ENCODE data around the gene IGF1. TPM values are rescaled to one million over a fixed set of nuclear protein-coding genes. Genes with fewer than 3 reads are reported as not detected.

Gene IGF1
- total RNA-seq, 1 experiment from 2014 or later = not detected

DNA sequence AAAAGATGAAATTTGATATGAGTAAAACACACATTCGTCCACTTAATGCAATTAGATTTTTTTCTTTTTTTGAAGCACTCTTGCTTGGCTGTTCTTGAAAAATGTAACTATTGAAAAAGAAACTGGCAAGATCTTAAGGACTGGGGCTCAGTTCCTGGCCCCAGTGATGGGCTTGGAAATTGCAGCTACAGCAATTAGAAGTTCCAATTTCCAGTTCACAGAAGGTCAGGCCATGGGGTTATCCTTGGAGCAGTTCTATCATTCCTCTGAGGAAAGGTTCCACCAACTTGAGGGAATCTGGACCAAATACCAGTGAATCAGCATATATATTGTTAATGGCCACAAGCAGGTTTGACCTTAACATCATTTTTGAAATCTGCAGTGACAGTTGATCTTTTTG, 18.9 kb downstream of the IGF1 start:
- peaks cover 5% of the 10 kb centered on the region for H3K9me3 Mint-ChIP-seq (ENCODE audit: low read depth, unreplicated experiment)
- no TSS peak for BruUV-seq (replicated peaks)
- no peak overlapping the region for H3K4me3 Mint-ChIP-seq (ENCODE audit: low read depth, unreplicated experiment)
- no peaks in the 10 kb centered on the region for H3K36me3 Mint-ChIP-seq (ENCODE audit: insufficient read depth, unreplicated experiment)
- TF ChIP-seq, protein P1, sequence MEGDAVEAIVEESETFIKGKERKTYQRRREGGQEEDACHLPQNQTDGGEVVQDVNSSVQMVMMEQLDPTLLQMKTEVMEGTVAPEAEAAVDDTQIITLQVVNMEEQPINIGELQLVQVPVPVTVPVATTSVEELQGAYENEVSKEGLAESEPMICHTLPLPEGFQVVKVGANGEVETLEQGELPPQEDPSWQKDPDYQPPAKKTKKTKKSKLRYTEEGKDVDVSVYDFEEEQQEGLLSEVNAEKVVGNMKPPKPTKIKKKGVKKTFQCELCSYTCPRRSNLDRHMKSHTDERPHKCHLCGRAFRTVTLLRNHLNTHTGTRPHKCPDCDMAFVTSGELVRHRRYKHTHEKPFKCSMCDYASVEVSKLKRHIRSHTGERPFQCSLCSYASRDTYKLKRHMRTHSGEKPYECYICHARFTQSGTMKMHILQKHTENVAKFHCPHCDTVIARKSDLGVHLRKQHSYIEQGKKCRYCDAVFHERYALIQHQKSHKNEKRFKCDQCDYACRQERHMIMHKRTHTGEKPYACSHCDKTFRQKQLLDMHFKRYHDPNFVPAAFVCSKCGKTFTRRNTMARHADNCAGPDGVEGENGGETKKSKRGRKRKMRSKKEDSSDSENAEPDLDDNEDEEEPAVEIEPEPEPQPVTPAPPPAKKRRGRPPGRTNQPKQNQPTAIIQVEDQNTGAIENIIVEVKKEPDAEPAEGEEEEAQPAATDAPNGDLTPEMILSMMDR (IDR thresholded peaks at IDR 0.05; ENCODE audit: unreplicated experiment) = no peak
- intact Hi-C loops (cut with micrococcal nuclease; ENCODE audit: unreplicated experiment) = no loop called here
- CTCF ChIA-PET = no interaction called here
- H3K4me1 Mint-ChIP-seq (ENCODE audit: low read depth, unreplicated experiment) = no peaks in the 10 kb centered on the region
- no peak for DNase-seq
- H3K27me3 Mint-ChIP-seq (ENCODE audit: unreplicated experiment) = no peaks in the 10 kb centered on the region
- no peak overlapping the region for H3K27ac Mint-ChIP-seq (ENCODE audit: unreplicated experiment)

DNA sequence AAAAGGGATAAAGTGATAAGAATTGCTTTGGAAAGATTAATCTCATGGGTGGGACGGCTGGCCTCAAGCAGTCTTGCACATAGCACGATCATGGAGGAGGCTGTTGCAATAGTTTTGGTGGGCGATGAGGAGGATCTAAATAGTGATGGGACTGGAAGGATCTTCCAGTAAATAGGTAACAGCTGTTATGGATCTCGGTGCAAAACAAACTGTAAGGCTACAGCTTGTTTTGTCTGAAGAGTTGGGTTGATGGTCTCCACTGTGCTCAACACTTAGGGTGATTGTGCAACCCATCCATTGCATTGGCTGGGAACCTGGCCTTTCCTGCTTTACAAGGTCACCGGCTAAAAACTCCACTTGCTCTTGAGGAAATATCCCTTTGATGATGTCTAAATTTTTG, 21.0 kb downstream of the IGF1 start:
- CTCF ChIA-PET = no interaction called here
- no peaks in the 10 kb centered on the region for H3K36me3 Mint-ChIP-seq (ENCODE audit: insufficient read depth, unreplicated experiment)
- H3K9me3 Mint-ChIP-seq (ENCODE audit: low read depth, unreplicated experiment) = peaks cover 3% of the 10 kb centered on the region
- no peaks in the 10 kb centered on the region for H3K27me3 Mint-ChIP-seq (ENCODE audit: unreplicated experiment)
- BruUV-seq (replicated peaks) = no TSS peak
- TF ChIP-seq, protein P1 (IDR thresholded peaks at IDR 0.05; ENCODE audit: unreplicated experiment) = no peak
- intact Hi-C loops (cut with micrococcal nuclease; ENCODE audit: unreplicated experiment) = no loop called here
- H3K4me3 Mint-ChIP-seq (ENCODE audit: low read depth, unreplicated experiment) = no peak overlapping the region
- DNase-seq = no peak
- H3K4me1 Mint-ChIP-seq (ENCODE audit: low read depth, unreplicated experiment) = no peaks in the 10 kb centered on the region
- H3K27ac Mint-ChIP-seq (ENCODE audit: unreplicated experiment) = no peak overlapping the region

DNA sequence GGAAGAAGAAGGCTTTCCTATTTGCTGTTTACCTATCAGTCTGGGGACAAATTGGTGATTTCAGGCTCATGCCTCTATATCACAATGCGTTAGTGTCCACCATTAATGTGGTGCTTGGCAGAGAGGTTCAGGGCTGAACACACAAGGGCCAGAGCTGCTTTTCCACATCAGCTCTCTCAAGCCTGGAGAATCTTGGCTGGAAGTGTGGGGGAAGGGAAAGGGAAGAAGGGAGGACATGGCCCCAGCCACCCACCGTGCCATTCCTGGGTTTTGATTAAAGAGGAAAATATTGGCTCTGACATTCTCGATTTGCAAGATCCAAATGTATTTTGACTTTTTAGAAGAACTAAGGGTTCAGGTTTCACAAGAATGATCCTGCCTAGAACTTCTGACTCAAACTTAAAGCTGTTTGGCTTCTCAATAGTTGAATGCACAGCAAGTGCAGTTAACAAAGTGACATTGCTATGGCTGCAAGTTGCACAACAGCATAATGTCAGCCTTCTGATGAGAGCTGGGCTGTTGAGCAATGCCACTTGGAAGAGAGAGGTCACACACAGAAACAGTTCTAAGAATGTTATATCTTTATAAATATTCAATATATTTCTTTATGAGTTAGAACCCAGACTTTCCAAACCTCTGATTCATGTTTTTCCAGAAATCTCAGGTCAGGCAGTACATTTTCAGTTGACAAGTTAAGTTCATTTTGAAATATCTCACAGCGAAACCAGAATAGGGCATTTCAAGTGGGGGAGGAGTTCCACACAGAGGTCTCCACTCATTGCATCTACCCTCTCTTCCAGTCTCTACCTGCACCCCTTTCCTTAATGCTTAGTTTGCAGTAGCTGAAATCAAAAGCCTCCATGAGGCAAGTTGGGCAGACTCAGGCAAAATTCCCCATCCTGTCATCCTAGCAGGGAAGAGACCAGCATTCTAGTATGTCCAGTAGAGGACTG, 25.3 kb downstream of the IGF1 start:
- BruUV-seq (replicated peaks) = no TSS peak
- Mint-ChIP-seq H3K27me3 (ENCODE audit: unreplicated experiment) (no peaks in the 10 kb centered on the region), H3K36me3 (ENCODE audit: insufficient read depth, unreplicated experiment) (no peaks in the 10 kb centered on the region), H3K9me3 (ENCODE audit: low read depth, unreplicated experiment) (peaks cover 15% of the 10 kb centered on the region), H3K4me3 (ENCODE audit: low read depth, unreplicated experiment) (no peak overlapping the region), H3K4me1 (ENCODE audit: low read depth, unreplicated experiment) (no peaks in the 10 kb centered on the region), H3K27ac (ENCODE audit: unreplicated experiment) (no peak overlapping the region)
- intact Hi-C loops (cut with micrococcal nuclease; ENCODE audit: unreplicated experiment) = no loop called here
- TF ChIP-seq, protein P1 (IDR thresholded peaks at IDR 0.05; ENCODE audit: unreplicated experiment) = no peak
- CTCF ChIA-PET = no interaction called here
- DNase-seq = no peak

DNA sequence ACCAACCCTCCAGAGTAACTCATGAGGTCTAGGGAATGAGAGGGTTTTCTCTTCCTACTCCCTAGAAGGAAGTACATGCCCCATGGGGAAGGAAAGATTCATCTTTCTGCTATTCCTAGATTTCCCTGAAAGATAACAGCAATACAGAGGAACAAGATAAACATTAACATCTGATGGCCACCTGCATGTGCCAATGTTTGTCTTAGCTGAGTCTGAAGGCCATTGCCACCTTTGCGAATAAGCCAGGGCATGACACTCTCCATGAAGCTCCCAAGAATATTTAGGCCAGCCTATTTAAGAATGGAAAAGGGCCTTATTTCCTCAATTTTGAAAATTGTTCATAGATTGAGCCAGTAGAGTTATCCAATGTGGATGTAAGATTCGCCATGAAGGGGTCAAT, 26.0 kb downstream of the IGF1 start:
- H3K4me1 Mint-ChIP-seq (ENCODE audit: low read depth, unreplicated experiment) = no peaks in the 10 kb centered on the region
- TF ChIP-seq, protein P1 (IDR thresholded peaks at IDR 0.05; ENCODE audit: unreplicated experiment) = no peak
- H3K36me3 Mint-ChIP-seq (ENCODE audit: insufficient read depth, unreplicated experiment) = no peaks in the 10 kb centered on the region
- CTCF ChIA-PET = no interaction called here
- intact Hi-C loops (cut with micrococcal nuclease; ENCODE audit: unreplicated experiment) = no loop called here
- no peak for DNase-seq
- no peak overlapping the region for H3K27ac Mint-ChIP-seq (ENCODE audit: unreplicated experiment)
- peaks cover 15% of the 10 kb centered on the region for H3K9me3 Mint-ChIP-seq (ENCODE audit: low read depth, unreplicated experiment)
- H3K4me3 Mint-ChIP-seq (ENCODE audit: low read depth, unreplicated experiment) = no peak overlapping the region
- no TSS peak for BruUV-seq (replicated peaks)
- H3K27me3 Mint-ChIP-seq (ENCODE audit: unreplicated experiment) = no peaks in the 10 kb centered on the region
